OCI-LY7 (cell line): ENCODE measurements around the gene PCID2. TPM values are rescaled to one million over a fixed set of nuclear protein-coding genes. Genes with fewer than 3 reads are reported as not detected.

Source experiments
- BruUV-seq: library from RNA; stranded (reverse); fragments of 400-500 nt; replicated peaks from 2 replicates; lab custom pipeline; 2021; lab: Mats Ljungman, UMichigan
- CTCF ChIA-PET: fragments of 300-600 bp; sonication (Branson Sonifier 250); formaldehyde crosslinking; loops from one replicate; lab custom pipeline; 2022; ENCODE audit warnings: antibody characterized with exemption; ENCODE audit not compliant: unreplicated experiment; lab: Charles Lee
- POLR2A ChIA-PET: fragments of 300-600 bp; sonication (Branson Sonifier 250); formaldehyde crosslinking; loops from one replicate; lab custom pipeline; 2022; ENCODE audit warnings: antibody characterized with exemption; lab: Charles Lee
- DNase-seq: peaks from one replicate; pipeline ENCODE4 v3.0.0-alpha.2; 2015; ENCODE audit warnings: low spot score
- H2AFZ ChIP-seq: fragments of 200-600 bp; sonication (generic), shearing (Covaris generic); 2 replicates; pipeline ENCODE4 v1.6.1; 2014; ENCODE audit warnings: mild to moderate bottlenecking, antibody characterized with exemption, low read length, moderate library complexity
- H3K27ac ChIP-seq: fragments of 200-600 bp; sonication (generic); 2 replicates; pipeline ENCODE4 v1.5.1; 2014; ENCODE audit warnings: mixed run types, low read depth, mild to moderate bottlenecking, moderate library complexity, low read length, inconsistent platforms; ENCODE audit not compliant: poor library complexity, severe bottlenecking
- H3K36me3 ChIP-seq: fragments of 200-600 bp; sonication (generic); 2 replicates; pipeline ENCODE4 v1.6.1; 2014; ENCODE audit warnings: mild to moderate bottlenecking, antibody characterized with exemption, low read length, moderate library complexity, mixed read lengths; ENCODE audit not compliant: insufficient read depth
- H3K4me1 ChIP-seq: fragments of 200-600 bp; sonication (generic); 2 replicates; pipeline ENCODE4 v1.5.1; 2014; ENCODE audit warnings: mild to moderate bottlenecking, low read length; ENCODE audit not compliant: insufficient read depth, poor library complexity, severe bottlenecking
- H3K4me2 ChIP-seq: fragments of 200-600 bp; sonication (generic); 2 replicates; pipeline ENCODE4 v1.6.1; 2014; ENCODE audit warnings: mild to moderate bottlenecking, low read length
- H3K4me3 ChIP-seq: fragments of 200-600 bp; sonication (generic); 2 replicates; pipeline ENCODE4 v1.5.1; 2014; ENCODE audit warnings: mild to moderate bottlenecking, low read depth, low read length; ENCODE audit not compliant: poor library complexity, severe bottlenecking
- H3K79me2 ChIP-seq: fragments of 200-600 bp; sonication (generic); 2 replicates; pipeline ENCODE4 v1.6.1; 2016; ENCODE audit warnings: low read depth, mild to moderate bottlenecking, low read length, moderate library complexity, mixed read lengths; ENCODE audit not compliant: insufficient read depth
- H3K9me2 ChIP-seq: fragments of 200-600 bp; sonication (generic); 2 replicates; pipeline ENCODE4 v1.6.1; 2016; ENCODE audit warnings: mild to moderate bottlenecking, low read length, mixed read lengths; ENCODE audit not compliant: insufficient read depth
- H3K9me3 ChIP-seq: fragments of 200-600 bp; sonication (generic); 2 replicates; pipeline ENCODE4 v1.6.1; 2014; ENCODE audit warnings: mild to moderate bottlenecking, mixed run types, low read length, mixed read lengths
- H4K20me1 ChIP-seq: fragments of 200-600 bp; sonication (generic); 2 replicates; pipeline ENCODE4 v1.6.1; 2014; ENCODE audit warnings: mild to moderate bottlenecking, antibody characterized with exemption, low read length, moderate library complexity, mixed read lengths; ENCODE audit not compliant: insufficient read depth
- CTCF ChIP-seq: fragments of 200-600 bp; sonication (generic); conservative IDR thresholded peaks from 2 replicates; pipeline ENCODE4 v1.5.1; 2014; ENCODE audit warnings: mild to moderate bottlenecking, antibody characterized with exemption, low read length, moderate library complexity, mixed read lengths
- EZH2phosphoT487 ChIP-seq: fragments of 200-600 bp; sonication (generic); IDR thresholded peaks from 2 replicates; pipeline ENCODE4 v1.6.1; 2018; ENCODE audit warnings: low read depth, borderline replicate concordance, mild to moderate bottlenecking, mixed run types, antibody characterized with exemption, low read length, moderate library complexity, mixed read lengths
- intact Hi-C: fragments of 100-400 bp; cut with micrococcal nuclease; formaldehyde crosslinking; loops from one replicate; pipeline ENCODE4 v1.10.0; 2022; ENCODE audit not compliant: unreplicated experiment
- total RNA-seq, 2 experiments: library from RNA; depleted of rRNA in 1 of 2; stranded (reverse); fragments of >200 nt in 1 of 2; shearing (Covaris generic) in 1 of 2; gene quantifications; 2 replicates each; pipeline ENCODE4 v1.2.3, GENCODE V29; 2014 to 2022

Gene PCID2
- total RNA-seq, 2 experiments from 2014 or later, result 30.2 to 41.9 TPM

- H2AFZ ChIP-seq, result no peak overlapping the region
- H3K9me3 ChIP-seq, result no peaks in the 10 kb centered on the region
- no peak overlapping the region for H3K4me3 ChIP-seq
- ChIA-PET POLR2A (interaction anchor here (0.9 kb wide), 1 partner anchor 244 kb away, joined by 3 read pairs; no protein-coding TSS in a partner anchor), CTCF (no interaction called here)
- no TSS peak for BruUV-seq
- no peaks in the 10 kb centered on the region for H4K20me1 ChIP-seq
- intact Hi-C loops, result loop anchor here (10.0 kb wide), 1 partner anchor 380 kb away; the partner anchor contains the start of gene TFDP1
- H3K9me2 ChIP-seq, result no peaks in the 10 kb centered on the region
- no peak for TF ChIP-seq CTCF
- TF ChIP-seq EZH2phosphoT487, result no peak
- peaks cover 66% of the 10 kb centered on the region for H3K79me2 ChIP-seq
- H3K4me1 ChIP-seq, result peaks cover 15% of the 10 kb centered on the region
- no peak overlapping the region for H3K27ac ChIP-seq
- DNase-seq, result no peak
- H3K36me3 ChIP-seq, result peaks cover 28% of the 10 kb centered on the region
- no peak overlapping the region for H3K4me2 ChIP-seq
These were observed 4.1 kb downstream of the PCID2 start for GRCh38 chr13:113204378-113204734.

- Histone ChIP-seq H3K4me3 (no peak overlapping the region), H3K4me1 (peaks cover 15% of the 10 kb centered on the region), H3K27ac (no peak overlapping the region), H3K4me2 (no peak overlapping the region), H4K20me1 (no peaks in the 10 kb centered on the region), H3K9me3 (no peaks in the 10 kb centered on the region), H3K36me3 (peaks cover 34% of the 10 kb centered on the region), H3K79me2 (peaks cover 66% of the 10 kb centered on the region), H3K9me2 (no peaks in the 10 kb centered on the region), H2AFZ (no peak overlapping the region)
- DNase-seq, result no peak
- ChIA-PET POLR2A (interaction anchor here (0.9 kb wide), 1 partner anchor 245 kb away, joined by 3 read pairs; no protein-coding TSS in a partner anchor), CTCF (no interaction called here)
- intact Hi-C loops, result loop anchor here (10.0 kb wide), 1 partner anchor 381 kb away; the partner anchor contains the start of gene TFDP1
- TF ChIP-seq CTCF, result no peak
- no peak for TF ChIP-seq EZH2phosphoT487
- BruUV-seq, result no TSS peak
These were observed 4.7 kb downstream of the PCID2 start for GRCh38 chr13:113203507-113204377.

GRCh38 chr13:113202912-113203311 lies 5.6 kb downstream of the PCID2 start:
- POLR2A ChIA-PET, result no interaction called here
- H3K79me2 ChIP-seq, result peaks cover 61% of the 10 kb centered on the region

More at GRCh38 chr13:113202912-113203311, 5.6 kb downstream of the PCID2 start:
- H3K36me3 ChIP-seq, result peaks cover 38% of the 10 kb centered on the region
- no peak overlapping the region for H3K27ac ChIP-seq
- DNase-seq, result no peak
- H4K20me1 ChIP-seq, result no peaks in the 10 kb centered on the region
- no peak overlapping the region for H3K4me3 ChIP-seq
- H3K4me1 ChIP-seq, result peaks cover 15% of the 10 kb centered on the region
- intact Hi-C loops, result loop anchor here (10.0 kb wide), 1 partner anchor 382 kb away; the partner anchor contains the start of gene TFDP1
- CTCF ChIA-PET, result no interaction called here
- H3K4me2 ChIP-seq, result no peak overlapping the region
- no peak overlapping the region for H2AFZ ChIP-seq
- TF ChIP-seq EZH2phosphoT487 (no peak), CTCF (no peak)
- no peaks in the 10 kb centered on the region for H3K9me2 ChIP-seq
- no TSS peak for BruUV-seq
- H3K9me3 ChIP-seq, result no peaks in the 10 kb centered on the region
